ENCODE measurements around the gene FBXW11.

FBXW11 gene

DNA sequence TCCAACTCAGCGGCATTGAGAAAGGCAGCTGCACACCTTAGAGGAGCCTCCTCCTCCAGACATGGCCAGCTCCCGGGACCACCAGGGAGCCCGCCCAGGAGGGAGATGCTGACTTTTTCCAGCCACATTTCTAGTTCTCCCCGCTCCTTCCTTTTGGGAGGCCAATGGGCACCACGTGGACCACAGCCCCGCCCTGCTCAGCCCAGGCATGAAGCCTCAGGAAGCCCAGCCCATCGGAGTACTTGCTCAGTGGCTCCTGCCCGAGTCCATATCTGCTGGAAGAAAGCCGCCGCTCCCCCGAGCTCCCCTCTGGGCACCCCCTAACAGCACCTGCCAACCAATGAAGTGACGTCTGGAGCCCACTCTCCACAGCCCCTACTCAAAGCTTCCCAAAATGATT, 168.4 kb downstream of the FBXW11 start:
- Histone ChIP-seq H3K9me3 (no peaks in the 10 kb centered on the region), H3K27me3 (ENCODE audit: low read depth) (no peaks in the 10 kb centered on the region), H3K4me1 (no peaks in the 10 kb centered on the region), H3K36me3 (replicated peaks) (no peaks in the 10 kb centered on the region), H3K4me3 (no peak overlapping the region)
- in situ Hi-C loops (cut with MboI; ENCODE audit: low sequenced_read_pairs) = no loop called here
- no peak for DNase-seq (ENCODE audit: low spot score in 2 of 2)

GRCh38 chr5:171837522-171837921, 168.9 kb downstream of the FBXW11 start:
- Histone ChIP-seq H3K27me3 (ENCODE audit: low read depth) (no peaks in the 10 kb centered on the region), H3K4me3 (no peak overlapping the region), H3K9me3 (no peaks in the 10 kb centered on the region), H3K4me1 (no peaks in the 10 kb centered on the region), H3K36me3 (replicated peaks) (no peaks in the 10 kb centered on the region)
- in situ Hi-C loops (cut with MboI; ENCODE audit: low sequenced_read_pairs) = no loop called here
- no peak for DNase-seq (ENCODE audit: low spot score in 2 of 2)

GRCh38 chr5:171835066-171835465, 171.4 kb downstream of the FBXW11 start:
- no peaks in the 10 kb centered on the region for H3K36me3 ChIP-seq (replicated peaks)
- DNase-seq (ENCODE audit: low spot score in 2 of 2) = no peak
- in situ Hi-C loops (cut with MboI; ENCODE audit: low sequenced_read_pairs) = no loop called here
- no peak overlapping the region for H3K4me3 ChIP-seq
- no peaks in the 10 kb centered on the region for H3K27me3 ChIP-seq (ENCODE audit: low read depth)
- no peaks in the 10 kb centered on the region for H3K4me1 ChIP-seq
- H3K9me3 ChIP-seq = no peaks in the 10 kb centered on the region

GRCh38 chr5:171834461-171834860, 172.0 kb downstream of the FBXW11 start:
- no peaks in the 10 kb centered on the region for H3K36me3 ChIP-seq (replicated peaks)
- H3K9me3 ChIP-seq = no peaks in the 10 kb centered on the region
- no peak for DNase-seq (ENCODE audit: low spot score in 2 of 2)
- H3K4me3 ChIP-seq = no peak overlapping the region
- in situ Hi-C loops (cut with MboI; ENCODE audit: low sequenced_read_pairs) = no loop called here
- H3K27me3 ChIP-seq (ENCODE audit: low read depth) = no peaks in the 10 kb centered on the region
- no peaks in the 10 kb centered on the region for H3K4me1 ChIP-seq

GRCh38 chr5:171832775-171833174, 173.7 kb downstream of the FBXW11 start:
- H3K27me3 ChIP-seq (ENCODE audit: low read depth) = no peaks in the 10 kb centered on the region
- no peaks in the 10 kb centered on the region for H3K4me1 ChIP-seq
- no peaks in the 10 kb centered on the region for H3K9me3 ChIP-seq
- no peaks in the 10 kb centered on the region for H3K36me3 ChIP-seq (replicated peaks)
- DNase-seq (ENCODE audit: low spot score in 2 of 2) = no peak
- in situ Hi-C loops (cut with MboI; ENCODE audit: low sequenced_read_pairs) = no loop called here
- H3K4me3 ChIP-seq = no peak overlapping the region

DNA sequence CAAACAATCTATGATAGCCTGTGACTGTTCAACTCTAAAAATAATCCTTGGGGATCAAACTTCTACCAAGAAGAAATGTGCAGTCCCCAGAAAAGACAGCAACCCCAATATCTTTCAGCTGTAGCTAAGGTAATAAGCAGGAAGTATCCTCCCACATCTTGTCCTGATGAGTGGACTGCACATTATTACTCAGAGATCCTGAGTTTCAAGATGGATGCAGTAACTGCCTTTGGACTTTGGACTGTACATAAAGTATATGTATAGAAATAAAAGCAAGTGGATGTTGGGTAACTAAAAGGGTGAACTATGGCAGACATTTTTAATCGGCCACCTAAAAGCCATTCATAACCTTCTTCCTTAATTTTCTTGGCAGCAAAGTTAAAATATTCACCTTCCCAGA, 175.8 kb downstream of the FBXW11 start:
- no peaks in the 10 kb centered on the region for H3K27me3 ChIP-seq (ENCODE audit: low read depth)
- H3K4me1 ChIP-seq = no peaks in the 10 kb centered on the region
- no peak for DNase-seq (ENCODE audit: low spot score in 2 of 2)
- in situ Hi-C loops (cut with MboI; ENCODE audit: low sequenced_read_pairs) = no loop called here
- no peaks in the 10 kb centered on the region for H3K36me3 ChIP-seq (replicated peaks)
- H3K4me3 ChIP-seq = no peak overlapping the region
- H3K9me3 ChIP-seq = no peaks in the 10 kb centered on the region

DNA sequence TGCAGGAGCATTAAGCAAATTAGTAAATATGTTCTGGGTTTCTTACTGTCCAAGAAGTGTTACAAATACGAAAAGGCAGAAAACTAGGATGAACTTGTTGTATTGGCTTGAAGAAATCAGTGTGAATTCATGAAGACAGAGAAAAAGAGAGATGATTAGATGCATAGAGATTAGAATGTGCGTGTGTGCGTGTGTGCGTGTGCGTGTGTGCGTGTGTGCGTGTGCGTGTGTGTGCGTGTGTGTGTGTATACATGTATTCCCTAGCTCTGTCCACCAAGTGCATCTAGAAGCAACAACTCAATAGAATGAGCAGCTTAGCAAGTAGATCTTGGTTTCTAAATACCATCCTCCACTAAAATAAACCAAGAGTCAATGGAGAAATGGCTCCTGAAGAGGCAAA, 179.3 kb downstream of the FBXW11 start:
- no peak for DNase-seq (ENCODE audit: low spot score in 2 of 2)
- Histone ChIP-seq H3K36me3 (replicated peaks) (no peaks in the 10 kb centered on the region), H3K4me3 (no peak overlapping the region), H3K4me1 (no peaks in the 10 kb centered on the region), H3K27me3 (ENCODE audit: low read depth) (no peaks in the 10 kb centered on the region), H3K9me3 (no peaks in the 10 kb centered on the region)
- in situ Hi-C loops (cut with MboI; ENCODE audit: low sequenced_read_pairs) = no loop called here

GRCh38 chr5:171826132-171826531, 180.3 kb downstream of the FBXW11 start:
- DNase-seq (ENCODE audit: low spot score in 2 of 2) = no peak
- in situ Hi-C loops (cut with MboI; ENCODE audit: low sequenced_read_pairs) = no loop called here
- no peak overlapping the region for H3K4me3 ChIP-seq
- H3K27me3 ChIP-seq (ENCODE audit: low read depth) = no peaks in the 10 kb centered on the region
- H3K4me1 ChIP-seq = no peaks in the 10 kb centered on the region
- H3K9me3 ChIP-seq = no peaks in the 10 kb centered on the region
- no peaks in the 10 kb centered on the region for H3K36me3 ChIP-seq (replicated peaks)

DNA sequence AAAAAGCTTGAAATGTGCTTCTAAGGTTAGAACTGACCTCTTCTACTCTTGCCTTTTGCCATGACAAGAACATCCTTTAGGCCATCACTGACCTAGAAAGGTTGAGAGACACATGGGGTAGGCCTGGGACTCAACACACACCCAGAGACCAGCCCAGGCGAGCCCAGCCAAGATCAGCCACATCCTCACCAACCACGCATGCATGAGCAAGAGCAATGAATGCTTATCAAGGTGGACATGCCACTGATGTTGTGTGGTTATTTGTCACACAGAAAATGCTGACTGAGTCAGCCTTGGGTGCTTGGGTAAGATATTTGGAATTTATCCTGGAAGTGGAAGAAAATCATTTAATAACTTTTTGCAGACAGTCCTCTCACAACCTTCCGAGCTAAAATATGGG, 181.4 kb downstream of the FBXW11 start:
- no peaks in the 10 kb centered on the region for H3K4me1 ChIP-seq
- no peaks in the 10 kb centered on the region for H3K27me3 ChIP-seq (ENCODE audit: low read depth)
- H3K36me3 ChIP-seq (replicated peaks) = no peaks in the 10 kb centered on the region
- in situ Hi-C loops (cut with MboI; ENCODE audit: low sequenced_read_pairs) = no loop called here
- H3K4me3 ChIP-seq = no peak overlapping the region
- H3K9me3 ChIP-seq = no peaks in the 10 kb centered on the region
- no peak for DNase-seq (ENCODE audit: low spot score in 2 of 2)

- DNase-seq (ENCODE audit: low spot score in 2 of 2) = no peak
- in situ Hi-C loops (cut with MboI; ENCODE audit: low sequenced_read_pairs) = no loop called here
- Histone ChIP-seq H3K9me3 (no peaks in the 10 kb centered on the region), H3K4me3 (no peak overlapping the region), H3K36me3 (replicated peaks) (no peaks in the 10 kb centered on the region), H3K4me1 (no peaks in the 10 kb centered on the region), H3K27me3 (ENCODE audit: low read depth) (no peaks in the 10 kb centered on the region)
Observed at GRCh38 chr5:171823269-171823668, 183.2 kb downstream of the FBXW11 start.

DNA sequence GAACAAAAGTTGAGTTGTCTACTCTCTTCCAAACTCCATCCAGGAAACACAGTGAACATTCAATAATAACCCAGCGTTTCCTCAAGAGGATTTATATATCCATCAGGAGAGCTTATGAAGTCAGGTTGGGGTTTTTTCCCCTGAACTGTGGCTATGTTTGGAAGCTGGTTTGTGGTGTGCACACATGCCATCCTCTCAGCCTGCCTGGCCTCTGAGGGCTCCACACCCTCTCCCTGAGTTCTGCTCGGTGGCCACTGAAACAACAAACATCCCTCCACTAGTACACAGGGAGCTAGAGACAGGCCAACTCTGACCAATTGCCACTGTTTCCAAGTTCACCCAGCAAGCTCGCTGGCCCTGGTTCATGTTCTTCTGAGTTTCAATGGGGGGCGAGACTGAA, 185.2 kb downstream of the FBXW11 start:
- in situ Hi-C loops (cut with MboI; ENCODE audit: low sequenced_read_pairs) = no loop called here
- H3K27me3 ChIP-seq (ENCODE audit: low read depth) = no peaks in the 10 kb centered on the region
- no peak for DNase-seq (ENCODE audit: low spot score in 2 of 2)

GRCh38 chr5:171820561-171820960, 185.9 kb downstream of the FBXW11 start:
- no peaks in the 10 kb centered on the region for H3K4me1 ChIP-seq
- H3K36me3 ChIP-seq (replicated peaks) = no peaks in the 10 kb centered on the region
- in situ Hi-C loops (cut with MboI; ENCODE audit: low sequenced_read_pairs) = no loop called here
- H3K9me3 ChIP-seq = no peaks in the 10 kb centered on the region
- no peak for DNase-seq (ENCODE audit: low spot score in 2 of 2)
- H3K27me3 ChIP-seq (ENCODE audit: low read depth) = no peaks in the 10 kb centered on the region
- no peak overlapping the region for H3K4me3 ChIP-seq

More for the DNA sequence above, 185.2 kb downstream of the FBXW11 start:
- no peak overlapping the region for H3K4me3 ChIP-seq
- no peaks in the 10 kb centered on the region for H3K4me1 ChIP-seq
- H3K36me3 ChIP-seq (replicated peaks) = no peaks in the 10 kb centered on the region
- H3K9me3 ChIP-seq = no peaks in the 10 kb centered on the region

DNA sequence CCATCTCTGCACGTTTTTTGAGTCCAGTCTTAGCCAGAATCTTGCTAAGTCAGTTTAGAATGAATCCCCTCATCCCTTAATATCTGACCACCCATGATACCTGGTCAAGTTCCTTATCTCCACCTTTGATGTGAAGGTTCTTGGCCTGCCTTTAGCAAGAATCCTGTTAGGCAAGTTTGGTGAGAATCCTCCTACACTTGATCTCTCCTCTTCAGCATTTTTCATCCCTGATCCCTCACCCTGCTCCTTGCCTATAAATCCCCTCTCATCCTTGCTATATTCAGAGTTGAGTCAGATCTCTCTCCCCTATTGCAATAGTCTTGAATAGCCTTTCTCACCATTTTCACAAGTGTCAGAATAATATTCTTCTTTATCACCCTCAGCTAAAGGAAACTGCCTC, 189.8 kb downstream of the FBXW11 start:
- no peak for DNase-seq (ENCODE audit: low spot score in 2 of 2)
- H3K27me3 ChIP-seq (ENCODE audit: low read depth) = peaks cover 10% of the 10 kb centered on the region
- no peaks in the 10 kb centered on the region for H3K36me3 ChIP-seq (replicated peaks)
- no peak overlapping the region for H3K4me3 ChIP-seq
- in situ Hi-C loops (cut with MboI; ENCODE audit: low sequenced_read_pairs) = no loop called here
- H3K9me3 ChIP-seq = no peaks in the 10 kb centered on the region
- H3K4me1 ChIP-seq = no peaks in the 10 kb centered on the region

- H3K36me3 ChIP-seq (replicated peaks) = no peaks in the 10 kb centered on the region
- no peak for DNase-seq (ENCODE audit: low spot score in 2 of 2)
- in situ Hi-C loops (cut with MboI; ENCODE audit: low sequenced_read_pairs) = no loop called here
Observed at GRCh38 chr5:171813813-171814490, 192.5 kb downstream of the FBXW11 start.

GRCh38 chr5:171813270-171813669, 193.2 kb downstream of the FBXW11 start:
- H3K4me1 ChIP-seq = no peaks in the 10 kb centered on the region
- H3K4me3 ChIP-seq = no peak overlapping the region
- in situ Hi-C loops (cut with MboI; ENCODE audit: low sequenced_read_pairs) = no loop called here

More at GRCh38 chr5:171813813-171814490, 192.5 kb downstream of the FBXW11 start:
- H3K27me3 ChIP-seq (ENCODE audit: low read depth) = peaks cover 10% of the 10 kb centered on the region
- no peaks in the 10 kb centered on the region for H3K9me3 ChIP-seq
- no peaks in the 10 kb centered on the region for H3K4me1 ChIP-seq
- H3K4me3 ChIP-seq = no peak overlapping the region

More at GRCh38 chr5:171813270-171813669, 193.2 kb downstream of the FBXW11 start:
- no peaks in the 10 kb centered on the region for H3K9me3 ChIP-seq
- no peaks in the 10 kb centered on the region for H3K36me3 ChIP-seq (replicated peaks)
- peaks cover 10% of the 10 kb centered on the region for H3K27me3 ChIP-seq (ENCODE audit: low read depth)
- DNase-seq (ENCODE audit: low spot score in 2 of 2) = no peak

Data from HAP-1 (cell line).